HepG2 (cell line): ENCODE data around the gene PAK1IP1. TPM values are rescaled to one million over a fixed set of nuclear protein-coding genes. Genes with fewer than 3 reads are reported as not detected.

ENCODE experiments used
- RBFOX2 ChIP-seq: fragments of 200-400 bp; formaldehyde crosslinking; IDR thresholded peaks from 2 replicates; pipeline ENCODE4 v1.6.1; 2017; ENCODE audit warnings: low read depth, mild to moderate bottlenecking, low read length
- REPIN1 ChIP-seq: sonication (generic); formaldehyde crosslinking; IDR thresholded peaks from 2 replicates; pipeline ENCODE4 v1.8.0; 2022; ENCODE audit warnings: missing genetic modification reagents, low read depth, mild to moderate bottlenecking, borderline replicate concordance
- SAP130 ChIP-seq: IDR thresholded peaks from 2 replicates; pipeline ENCODE4 v1.6.1; 2016; ENCODE audit warnings: low read depth
- ZFY ChIP-seq: sonication (generic); formaldehyde crosslinking; IDR thresholded peaks from 2 replicates; pipeline ENCODE4 v1.4.0; 2020; ENCODE audit warnings: missing genetic modification reagents
- ZNF329 ChIP-seq: sonication (generic); formaldehyde crosslinking; IDR thresholded peaks from 2 replicates; pipeline ENCODE4 v1.9.0; 2021; ENCODE audit warnings: low read depth, mild to moderate bottlenecking, missing genetic modification reagents
- ZNF354B ChIP-seq: sonication (generic); formaldehyde crosslinking; IDR thresholded peaks from 2 replicates; pipeline ENCODE4 v1.8.0; 2022; ENCODE audit warnings: mild to moderate bottlenecking, missing genetic modification reagents
- ZNF441 ChIP-seq: sonication (generic); formaldehyde crosslinking; IDR thresholded peaks from 2 replicates; pipeline ENCODE4 v1.7.0; 2021; ENCODE audit warnings: missing genetic modification reagents, borderline replicate concordance
- ZNF451 ChIP-seq: sonication (generic); formaldehyde crosslinking; IDR thresholded peaks from 2 replicates; pipeline ENCODE4 v1.5.0; 2020; ENCODE audit warnings: mild to moderate bottlenecking, missing genetic modification reagents
- ZNF468 ChIP-seq: sonication (generic); formaldehyde crosslinking; IDR thresholded peaks from 2 replicates; pipeline ENCODE4 v1.8.0; 2022; ENCODE audit warnings: mild to moderate bottlenecking, moderate library complexity, missing genetic modification reagents
- ZNF543 ChIP-seq: sonication (generic); formaldehyde crosslinking; IDR thresholded peaks from 2 replicates; pipeline ENCODE4 v1.4.0; 2020; ENCODE audit warnings: mild to moderate bottlenecking, missing genetic modification reagents
- ZNF790 ChIP-seq: sonication (generic); formaldehyde crosslinking; IDR thresholded peaks from 2 replicates; pipeline ENCODE4 v1.8.0; 2022; ENCODE audit warnings: missing genetic modification reagents, mild to moderate bottlenecking, borderline replicate concordance
- ZSCAN21 ChIP-seq: sonication (generic); formaldehyde crosslinking; IDR thresholded peaks from 2 replicates; pipeline ENCODE4 v1.8.0; 2022; ENCODE audit warnings: mild to moderate bottlenecking, missing genetic modification reagents, moderate library complexity, borderline replicate concordance
- ZSCAN30 ChIP-seq: sonication (generic); formaldehyde crosslinking; IDR thresholded peaks from 2 replicates; pipeline ENCODE4 v1.5.0; 2020; ENCODE audit warnings: mild to moderate bottlenecking, missing genetic modification reagents
- polyA plus RNA-seq, 8 experiments: library from polyadenylated mRNA; depleted of rRNA in 3 of 8; stranded (reverse) in 7 of 8; unstranded in 1 of 8; fragments of >200 nt; fragmentation: Illumina TruSeq in 4 of 8; extraction: Trizol in 4 of 8; gene quantifications; 2 replicates each; pipeline versions ENCODE4 v1.2.1 to v1.2.3, GENCODE V29; 2011 to 2016; ENCODE audit warnings: low read depth in 4 of 8, missing spikeins in 1 of 8, mixed read lengths in 1 of 8; ENCODE audit not compliant: insufficient read depth in 1 of 8
- total RNA-seq, 5 experiments: library from RNA; depleted of rRNA; stranded (reverse); fragments of >200 nt; fragmentation: Illumina TruSeq; extraction: Trizol; gene quantifications; 2 replicates each; pipeline ENCODE4 v1.2.3, GENCODE V29; 2016; ENCODE audit warnings: low read depth in 1 of 5
- TF ChIP-seq, protein P1 (sequence below): sonication (generic); formaldehyde crosslinking; IDR thresholded peaks from 2 replicates; pipeline ENCODE4 v1.9.0; 2021; ENCODE audit warnings: mild to moderate bottlenecking, missing genetic modification reagents
- TF ChIP-seq, protein P2 (sequence below): IDR thresholded peaks from 2 replicates; pipeline ENCODE4 v1.6.1; 2016; ENCODE audit warnings: mild to moderate bottlenecking, missing biosample characterization, missing genetic modification reagents
- TF ChIP-seq, protein P3 (sequence below): IDR thresholded peaks from 2 replicates; pipeline ENCODE4 v1.6.1; 2016; ENCODE audit warnings: low read depth, missing genetic modification reagents, missing compliant biosample characterization

Gene PAK1IP1
- total and polyA plus RNA-seq, 2 of the 13 experiments (the other 11 are each of a cell fraction or from before 2014, with no cell fraction given): 23.4 to 66.2 TPM

DNA sequence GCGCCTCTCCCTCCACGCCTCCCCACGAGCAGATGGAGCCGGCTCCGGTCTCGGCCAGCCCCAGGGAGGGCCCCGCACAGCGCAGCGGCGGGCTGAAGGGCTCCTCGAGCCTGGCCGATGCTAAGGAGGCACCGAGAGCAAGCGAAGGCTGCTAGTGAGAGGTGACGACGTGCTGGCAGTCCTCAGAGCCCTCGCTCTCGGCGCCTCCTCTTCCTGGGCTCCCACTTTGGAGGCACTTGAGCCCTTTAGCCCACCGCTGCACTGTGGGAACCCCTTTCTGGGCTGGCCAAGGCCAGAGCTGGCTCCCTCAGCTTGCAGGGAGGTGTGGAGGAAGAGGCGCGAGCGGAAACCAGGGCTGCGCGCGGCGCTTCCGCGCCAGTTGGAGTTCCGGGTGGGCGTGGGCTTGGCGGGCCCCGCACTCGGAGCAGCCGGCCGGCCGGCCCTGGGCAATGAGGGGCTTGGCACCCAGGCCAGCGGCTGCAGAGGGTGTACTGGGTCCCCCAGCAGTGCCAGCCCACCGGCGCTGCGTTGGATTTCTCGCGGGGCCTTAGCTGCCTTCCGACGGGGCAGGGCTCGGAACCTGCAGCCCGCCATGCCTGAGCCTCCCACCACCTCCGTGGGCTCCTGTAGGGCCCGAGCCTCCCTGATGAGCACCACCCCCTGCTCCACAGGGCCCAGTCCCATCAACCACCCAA lies 25.6 kb downstream of the PAK1IP1 start (continued):
- TF ChIP-seq ZNF468 (CRISPR knock-in tag) (no peak), ZNF329 (peak; percentile 48; the same call in 1 of the 2 replicates), ZFY (peak; percentile 66), RBFOX2 (peak; percentile 88), REPIN1 (CRISPR knock-in tag) (0 out of 2 replicates have a peak, but pooled peaks have one; percentile 15), ZSCAN21 (CRISPR knock-in tag) (peak; percentile 68; the same call in 1 of the 2 replicates), ZNF543 (CRISPR knock-in tag) (peak; percentile 13; the same call in 1 of the 2 replicates), ZNF354B (CRISPR knock-in tag) (no peak), SAP130 (CRISPR knock-in tag) (peak; percentile 36; the same call in 1 of the 2 replicates), ZSCAN30 (CRISPR knock-in tag) (no peak), ZNF441 (CRISPR knock-in tag) (peak; percentile 42; the same call in 1 of the 2 replicates), ZNF790 (CRISPR knock-in tag) (peak; percentile 89; the same call in 1 of the 2 replicates), ZNF451 (CRISPR knock-in tag) (0 out of 2 replicates have a peak, but pooled peaks have one; percentile 29)
- TF ChIP-seq, protein P1, sequence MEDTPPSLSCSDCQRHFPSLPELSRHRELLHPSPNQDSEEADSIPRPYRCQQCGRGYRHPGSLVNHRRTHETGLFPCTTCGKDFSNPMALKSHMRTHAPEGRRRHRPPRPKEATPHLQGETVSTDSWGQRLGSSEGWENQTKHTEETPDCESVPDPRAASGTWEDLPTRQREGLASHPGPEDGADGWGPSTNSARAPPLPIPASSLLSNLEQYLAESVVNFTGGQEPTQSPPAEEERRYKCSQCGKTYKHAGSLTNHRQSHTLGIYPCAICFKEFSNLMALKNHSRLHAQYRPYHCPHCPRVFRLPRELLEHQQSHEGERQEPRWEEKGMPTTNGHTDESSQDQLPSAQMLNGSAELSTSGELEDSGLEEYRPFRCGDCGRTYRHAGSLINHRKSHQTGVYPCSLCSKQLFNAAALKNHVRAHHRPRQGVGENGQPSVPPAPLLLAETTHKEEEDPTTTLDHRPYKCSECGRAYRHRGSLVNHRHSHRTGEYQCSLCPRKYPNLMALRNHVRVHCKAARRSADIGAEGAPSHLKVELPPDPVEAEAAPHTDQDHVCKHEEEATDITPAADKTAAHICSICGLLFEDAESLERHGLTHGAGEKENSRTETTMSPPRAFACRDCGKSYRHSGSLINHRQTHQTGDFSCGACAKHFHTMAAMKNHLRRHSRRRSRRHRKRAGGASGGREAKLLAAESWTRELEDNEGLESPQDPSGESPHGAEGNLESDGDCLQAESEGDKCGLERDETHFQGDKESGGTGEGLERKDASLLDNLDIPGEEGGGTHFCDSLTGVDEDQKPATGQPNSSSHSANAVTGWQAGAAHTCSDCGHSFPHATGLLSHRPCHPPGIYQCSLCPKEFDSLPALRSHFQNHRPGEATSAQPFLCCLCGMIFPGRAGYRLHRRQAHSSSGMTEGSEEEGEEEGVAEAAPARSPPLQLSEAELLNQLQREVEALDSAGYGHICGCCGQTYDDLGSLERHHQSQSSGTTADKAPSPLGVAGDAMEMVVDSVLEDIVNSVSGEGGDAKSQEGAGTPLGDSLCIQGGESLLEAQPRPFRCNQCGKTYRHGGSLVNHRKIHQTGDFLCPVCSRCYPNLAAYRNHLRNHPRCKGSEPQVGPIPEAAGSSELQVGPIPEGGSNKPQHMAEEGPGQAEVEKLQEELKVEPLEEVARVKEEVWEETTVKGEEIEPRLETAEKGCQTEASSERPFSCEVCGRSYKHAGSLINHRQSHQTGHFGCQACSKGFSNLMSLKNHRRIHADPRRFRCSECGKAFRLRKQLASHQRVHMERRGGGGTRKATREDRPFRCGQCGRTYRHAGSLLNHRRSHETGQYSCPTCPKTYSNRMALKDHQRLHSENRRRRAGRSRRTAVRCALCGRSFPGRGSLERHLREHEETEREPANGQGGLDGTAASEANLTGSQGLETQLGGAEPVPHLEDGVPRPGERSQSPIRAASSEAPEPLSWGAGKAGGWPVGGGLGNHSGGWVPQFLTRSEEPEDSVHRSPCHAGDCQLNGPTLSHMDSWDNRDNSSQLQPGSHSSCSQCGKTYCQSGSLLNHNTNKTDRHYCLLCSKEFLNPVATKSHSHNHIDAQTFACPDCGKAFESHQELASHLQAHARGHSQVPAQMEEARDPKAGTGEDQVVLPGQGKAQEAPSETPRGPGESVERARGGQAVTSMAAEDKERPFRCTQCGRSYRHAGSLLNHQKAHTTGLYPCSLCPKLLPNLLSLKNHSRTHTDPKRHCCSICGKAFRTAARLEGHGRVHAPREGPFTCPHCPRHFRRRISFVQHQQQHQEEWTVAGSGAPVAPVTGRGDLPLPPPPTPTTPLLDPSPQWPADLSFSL: peak; percentile 59; the same call in 1 of the 2 replicates
- TF ChIP-seq, protein P2, sequence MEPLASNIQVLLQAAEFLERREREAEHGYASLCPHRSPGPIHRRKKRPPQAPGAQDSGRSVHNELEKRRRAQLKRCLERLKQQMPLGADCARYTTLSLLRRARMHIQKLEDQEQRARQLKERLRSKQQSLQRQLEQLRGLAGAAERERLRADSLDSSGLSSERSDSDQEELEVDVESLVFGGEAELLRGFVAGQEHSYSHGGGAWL (CRISPR knock-in tag): peak; percentile 66; the same call in 1 of the 2 replicates
- TF ChIP-seq, protein P3, sequence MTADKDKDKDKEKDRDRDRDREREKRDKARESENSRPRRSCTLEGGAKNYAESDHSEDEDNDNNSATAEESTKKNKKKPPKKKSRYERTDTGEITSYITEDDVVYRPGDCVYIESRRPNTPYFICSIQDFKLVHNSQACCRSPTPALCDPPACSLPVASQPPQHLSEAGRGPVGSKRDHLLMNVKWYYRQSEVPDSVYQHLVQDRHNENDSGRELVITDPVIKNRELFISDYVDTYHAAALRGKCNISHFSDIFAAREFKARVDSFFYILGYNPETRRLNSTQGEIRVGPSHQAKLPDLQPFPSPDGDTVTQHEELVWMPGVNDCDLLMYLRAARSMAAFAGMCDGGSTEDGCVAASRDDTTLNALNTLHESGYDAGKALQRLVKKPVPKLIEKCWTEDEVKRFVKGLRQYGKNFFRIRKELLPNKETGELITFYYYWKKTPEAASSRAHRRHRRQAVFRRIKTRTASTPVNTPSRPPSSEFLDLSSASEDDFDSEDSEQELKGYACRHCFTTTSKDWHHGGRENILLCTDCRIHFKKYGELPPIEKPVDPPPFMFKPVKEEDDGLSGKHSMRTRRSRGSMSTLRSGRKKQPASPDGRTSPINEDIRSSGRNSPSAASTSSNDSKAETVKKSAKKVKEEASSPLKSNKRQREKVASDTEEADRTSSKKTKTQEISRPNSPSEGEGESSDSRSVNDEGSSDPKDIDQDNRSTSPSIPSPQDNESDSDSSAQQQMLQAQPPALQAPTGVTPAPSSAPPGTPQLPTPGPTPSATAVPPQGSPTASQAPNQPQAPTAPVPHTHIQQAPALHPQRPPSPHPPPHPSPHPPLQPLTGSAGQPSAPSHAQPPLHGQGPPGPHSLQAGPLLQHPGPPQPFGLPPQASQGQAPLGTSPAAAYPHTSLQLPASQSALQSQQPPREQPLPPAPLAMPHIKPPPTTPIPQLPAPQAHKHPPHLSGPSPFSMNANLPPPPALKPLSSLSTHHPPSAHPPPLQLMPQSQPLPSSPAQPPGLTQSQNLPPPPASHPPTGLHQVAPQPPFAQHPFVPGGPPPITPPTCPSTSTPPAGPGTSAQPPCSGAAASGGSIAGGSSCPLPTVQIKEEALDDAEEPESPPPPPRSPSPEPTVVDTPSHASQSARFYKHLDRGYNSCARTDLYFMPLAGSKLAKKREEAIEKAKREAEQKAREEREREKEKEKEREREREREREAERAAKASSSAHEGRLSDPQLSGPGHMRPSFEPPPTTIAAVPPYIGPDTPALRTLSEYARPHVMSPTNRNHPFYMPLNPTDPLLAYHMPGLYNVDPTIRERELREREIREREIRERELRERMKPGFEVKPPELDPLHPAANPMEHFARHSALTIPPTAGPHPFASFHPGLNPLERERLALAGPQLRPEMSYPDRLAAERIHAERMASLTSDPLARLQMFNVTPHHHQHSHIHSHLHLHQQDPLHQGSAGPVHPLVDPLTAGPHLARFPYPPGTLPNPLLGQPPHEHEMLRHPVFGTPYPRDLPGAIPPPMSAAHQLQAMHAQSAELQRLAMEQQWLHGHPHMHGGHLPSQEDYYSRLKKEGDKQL (CRISPR knock-in tag): no peak
